ENCODE results near the gene AOC3. TPM values are rescaled to one million over a fixed set of nuclear protein-coding genes. Genes with fewer than 3 reads are reported as not detected.

AOC3 gene
- 10 to 100 TPM in 1 of 4 donors, 1 to 10 TPM in 3; 4.4 to 13.8 (median 6.6) TPM for polyA plus RNA-seq (ENCODE audit: insufficient read length in 4 of 4)

GRCh38 chr17:42850954-42851353, at the start of gene AOC3:
Gene AOC3 (plus strand): TSS chr17:42851199. CDS start chr17:42851344, 145 bp downstream.
- no peak for DNase-seq (ENCODE audit: low read depth in 4 of 4, low spot score in 3 of 4)

GRCh38 chr17:42803074-42803883, 47.7 kb upstream of the AOC3 start:
- DNase-seq (ENCODE audit: low read depth in 4 of 4, low spot score in 3 of 4): no peak

GRCh38 chr17:42804918-42805367, 46.1 kb upstream of the AOC3 start:
- DNase-seq (ENCODE audit: low read depth in 4 of 4, low spot score in 3 of 4): no peak

- no peak for DNase-seq (ENCODE audit: low read depth in 4 of 4, low spot score in 3 of 4)
Observed at GRCh38 chr17:42806249-42806648, 44.8 kb upstream of the AOC3 start.

- DNase-seq (ENCODE audit: low read depth in 4 of 4, low spot score in 3 of 4): no peak
Observed at GRCh38 chr17:42809250-42809649, 41.7 kb upstream of the AOC3 start.

- no peak for DNase-seq (ENCODE audit: low read depth in 4 of 4, low spot score in 3 of 4)
Observed at GRCh38 chr17:42814633-42815399, 36.2 kb upstream of the AOC3 start.

- no peak for DNase-seq (ENCODE audit: low read depth in 4 of 4, low spot score in 3 of 4)
Observed at GRCh38 chr17:42817866-42818265, 33.1 kb upstream of the AOC3 start.

GRCh38 chr17:42818379-42818778, 32.6 kb upstream of the AOC3 start:
- no peak for DNase-seq (ENCODE audit: low read depth in 4 of 4, low spot score in 3 of 4)

- DNase-seq (ENCODE audit: low read depth in 4 of 4, low spot score in 3 of 4): no peak
Observed at GRCh38 chr17:42819939-42820535, 31.0 kb upstream of the AOC3 start.

- DNase-seq (ENCODE audit: low read depth in 4 of 4, low spot score in 3 of 4): no peak
Observed at GRCh38 chr17:42821176-42821575, 29.8 kb upstream of the AOC3 start.

GRCh38 chr17:42827472-42827871, 23.5 kb upstream of the AOC3 start:
- no peak for DNase-seq (ENCODE audit: low read depth in 4 of 4, low spot score in 3 of 4)

GRCh38 chr17:42830971-42831370, 20.0 kb upstream of the AOC3 start:
- DNase-seq (ENCODE audit: low read depth in 4 of 4, low spot score in 3 of 4): no peak

GRCh38 chr17:42832213-42832933, 18.6 kb upstream of the AOC3 start:
- DNase-seq (ENCODE audit: low read depth in 4 of 4, low spot score in 3 of 4): no peak

GRCh38 chr17:42832934-42833766, 17.8 kb upstream of the AOC3 start, which contains the start of gene PSME3:
Gene PSME3 (plus strand): TSS chr17:42833397. CDS start chr17:42833632, 235 bp downstream.
- DNase-seq (ENCODE audit: low read depth in 4 of 4, low spot score in 3 of 4): peak; percentile 66 to 83 (median 78)

GRCh38 chr17:42833767-42834422, 17.1 kb upstream of the AOC3 start:
- DNase-seq (ENCODE audit: low read depth in 4 of 4, low spot score in 3 of 4): no peak

GRCh38 chr17:42835732-42836131, 15.3 kb upstream of the AOC3 start:
- DNase-seq (ENCODE audit: low read depth in 4 of 4, low spot score in 3 of 4): no peak

GRCh38 chr17:42841975-42842685, 8.9 kb upstream of the AOC3 start:
- DNase-seq (ENCODE audit: low read depth in 4 of 4, low spot score in 3 of 4): no peak

- DNase-seq (ENCODE audit: low read depth in 4 of 4, low spot score in 3 of 4): no peak
Observed at GRCh38 chr17:42843358-42843934, 7.6 kb upstream of the AOC3 start.

Data from left renal pelvis (tissue), 4 donors.